ENCODE results near the gene ASAH2.

GRCh38 chr10:50248062-50248461 lies 3.3 kb downstream of the ASAH2 start:
- TF ChIP-seq CTCF (IDR thresholded peaks at IDR 0.05) (no peak), POLR2A (IDR thresholded peaks at IDR 0.05) (no peak)
